ENCODE data around the gene DOCK4. TPM values are rescaled to one million over a fixed set of nuclear protein-coding genes. Genes with fewer than 3 reads are reported as not detected.

Gene DOCK4
- polyA plus RNA-seq, 2 of the 4 experiments (the other 2 are of a cell fraction): 13.7 to 15.7 TPM

- ChIA-PET POLR2A (no interaction called here), CTCF (no interaction called here)
- Histone ChIP-seq H3K4me3 (no peak overlapping the region), H3K4me1 (no peaks in the 10 kb centered on the region), H3K9me3 (no peaks in the 10 kb centered on the region), H3K4me2 (no peak overlapping the region), H3K27ac (no peak overlapping the region)
- FAIRE-seq (no peak), ATAC-seq (no peak), DNase-seq (ENCODE audit: low read depth in 1 of 2, low spot score in 1 of 2) (no peak)
- WGBS (ENCODE audit: missing lambda C conversion rate): 78% methylated on average over 9 of the region's 9 CpGs
- TF ChIP-seq PHF8 (IDR thresholded peaks at IDR 0.05; ENCODE audit: borderline replicate concordance, low read depth): no peak
- TF ChIP-seq ESRRA (IDR thresholded peaks at IDR 0.05; ENCODE audit: borderline replicate concordance, low read length): no peak
Observed at GRCh38 chr7:112118581-112119566, 87.3 kb downstream of the DOCK4 start.

GRCh38 chr7:112116894-112117293 is 89.3 kb downstream of the DOCK4 start:
- H3K4me1 ChIP-seq: no peaks in the 10 kb centered on the region
- ChIA-PET CTCF (no interaction called here), POLR2A (no interaction called here)
- 86% methylated on average over 1 of the region's 1 CpG for WGBS (ENCODE audit: missing lambda C conversion rate)
- no peak for FAIRE-seq
- no peaks in the 10 kb centered on the region for H3K9me3 ChIP-seq
- H3K4me3 ChIP-seq: no peak overlapping the region
- no peak for TF ChIP-seq PHF8 (IDR thresholded peaks at IDR 0.05; ENCODE audit: borderline replicate concordance, low read depth)
- no peak for TF ChIP-seq JUNB (IDR thresholded peaks at IDR 0.05)
- no peak overlapping the region for H3K27ac ChIP-seq
- no peak for DNase-seq (ENCODE audit: low read depth in 1 of 2, low spot score in 1 of 2)
- H3K4me2 ChIP-seq: no peak overlapping the region
- no peak for ATAC-seq

GRCh38 chr7:112116358-112116757 is 89.8 kb downstream of the DOCK4 start:
- 97% methylated on average over 2 of the region's 2 CpGs for WGBS (ENCODE audit: missing lambda C conversion rate)
- POLR2A ChIA-PET: no interaction called here
- Histone ChIP-seq H3K4me2 (no peak overlapping the region), H3K4me3 (no peak overlapping the region), H3K4me1 (no peaks in the 10 kb centered on the region), H3K27ac (no peak overlapping the region), H3K9me3 (no peaks in the 10 kb centered on the region)
- FAIRE-seq (no peak), ATAC-seq (no peak), DNase-seq (ENCODE audit: low read depth in 1 of 2, low spot score in 1 of 2) (no peak)
- CTCF ChIA-PET: no interaction called here
- no peak for TF ChIP-seq EHF (CRISPR knock-in tag; IDR thresholded peaks at IDR 0.05)
- TF ChIP-seq RAD21 (conservative IDR thresholded peaks at IDR 0.05 in 1 of 2, IDR thresholded peaks at IDR 0.05 in 1 of 2): no peak
- TF ChIP-seq KDM5A (IDR thresholded peaks at IDR 0.05): no peak
- no peak for TF ChIP-seq HEYL (CRISPR knock-in tag; IDR thresholded peaks at IDR 0.05)
- TF ChIP-seq HOXA7 (CRISPR knock-in tag; IDR thresholded peaks at IDR 0.05): no peak
- TF ChIP-seq CHD4 (IDR thresholded peaks at IDR 0.05; ENCODE audit: borderline replicate concordance): no peak
- TF ChIP-seq RCOR1 (IDR thresholded peaks at IDR 0.05; ENCODE audit: low read depth, low read length): no peak
- TF ChIP-seq ATOH8 (CRISPR knock-in tag; IDR thresholded peaks at IDR 0.05; ENCODE audit: low read depth): no peak
- TF ChIP-seq ZFP36 (IDR thresholded peaks at IDR 0.05; ENCODE audit: borderline replicate concordance, partially characterized antibody): no peak
- TF ChIP-seq, protein P1, sequence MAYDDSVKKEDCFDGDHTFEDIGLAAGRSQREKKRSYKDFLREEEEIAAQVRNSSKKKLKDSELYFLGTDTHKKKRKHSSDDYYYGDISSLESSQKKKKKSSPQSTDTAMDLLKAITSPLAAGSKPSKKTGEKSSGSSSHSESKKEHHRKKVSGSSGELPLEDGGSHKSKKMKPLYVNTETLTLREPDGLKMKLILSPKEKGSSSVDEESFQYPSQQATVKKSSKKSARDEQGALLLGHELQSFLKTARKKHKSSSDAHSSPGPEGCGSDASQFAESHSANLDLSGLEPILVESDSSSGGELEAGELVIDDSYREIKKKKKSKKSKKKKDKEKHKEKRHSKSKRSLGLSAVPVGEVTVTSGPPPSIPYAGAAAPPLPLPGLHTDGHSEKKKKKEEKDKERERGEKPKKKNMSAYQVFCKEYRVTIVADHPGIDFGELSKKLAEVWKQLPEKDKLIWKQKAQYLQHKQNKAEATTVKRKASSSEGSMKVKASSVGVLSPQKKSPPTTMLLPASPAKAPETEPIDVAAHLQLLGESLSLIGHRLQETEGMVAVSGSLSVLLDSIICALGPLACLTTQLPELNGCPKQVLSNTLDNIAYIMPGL (CRISPR knock-in tag; IDR thresholded peaks at IDR 0.05; ENCODE audit: borderline replicate concordance): no peak

DNA sequence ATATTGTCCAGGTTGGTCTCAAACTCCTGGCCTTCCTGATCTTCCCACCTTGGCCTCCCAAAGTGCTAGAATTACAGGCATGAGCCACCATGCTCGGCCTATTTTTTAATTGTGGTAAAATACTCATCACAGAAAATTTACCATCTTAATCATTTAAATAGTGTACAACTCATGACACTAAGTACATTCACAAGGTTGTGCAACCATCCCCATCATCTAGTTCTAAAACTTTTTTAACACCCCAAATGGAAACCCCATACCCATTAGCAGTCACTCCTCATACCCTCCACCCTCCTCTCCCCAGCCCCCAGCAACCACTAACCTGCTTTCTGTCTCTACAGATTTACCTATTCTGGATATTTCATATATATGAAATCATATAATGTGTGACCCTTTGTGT is 90.3 kb downstream of the DOCK4 start:
- no peak for DNase-seq (ENCODE audit: low read depth in 1 of 2, low spot score in 1 of 2)
- CTCF ChIA-PET: no interaction called here
- Histone ChIP-seq H3K4me2 (no peak overlapping the region), H3K4me1 (no peaks in the 10 kb centered on the region), H3K4me3 (no peak overlapping the region), H3K27ac (no peak overlapping the region), H3K9me3 (no peaks in the 10 kb centered on the region)
- WGBS (ENCODE audit: missing lambda C conversion rate): 85% methylated on average over 1 of the region's 1 CpG
- TF ChIP-seq ELK1 (IDR thresholded peaks at IDR 0.05; ENCODE audit: low read depth, low read length) (no peak), CEBPB (IDR thresholded peaks at IDR 0.05) (no peak), HOXB13 (CRISPR knock-in tag; IDR thresholded peaks at IDR 0.05; ENCODE audit: low read depth) (no peak), BHLHE40 (IDR thresholded peaks at IDR 0.05; ENCODE audit: low read depth, low read length) (no peak), GATA3 (IDR thresholded peaks at IDR 0.05; ENCODE audit: borderline replicate concordance) (no peak), USF2 (IDR thresholded peaks at IDR 0.05) (no peak), RFX5 (IDR thresholded peaks at IDR 0.05) (no peak), CTCF (IDR thresholded peaks at IDR 0.05) (no peak), ZNF302 (CRISPR knock-in tag; IDR thresholded peaks at IDR 0.05) (no peak), HES2 (IDR thresholded peaks at IDR 0.05) (no peak)
- POLR2A ChIA-PET: no interaction called here
- no peak for ATAC-seq
- FAIRE-seq: no peak
